HG02571 (cell line): Measurements from ENCODE around the gene PTPN3.
"Not testable (repeated sequence)": the region's sequence is repeated elsewhere in the genome, so short reads cannot be mapped to it uniquely, and the experiment has no call there.

Experiments used
- ATAC-seq: cut with Tn5 transposase; IDR thresholded peaks from one replicate; pipeline ENCODE4 v1.9.1; 2021; ENCODE audit warnings: mild to moderate bottlenecking, moderate library complexity; ENCODE audit not compliant: unreplicated experiment

PTPN3 gene

DNA sequence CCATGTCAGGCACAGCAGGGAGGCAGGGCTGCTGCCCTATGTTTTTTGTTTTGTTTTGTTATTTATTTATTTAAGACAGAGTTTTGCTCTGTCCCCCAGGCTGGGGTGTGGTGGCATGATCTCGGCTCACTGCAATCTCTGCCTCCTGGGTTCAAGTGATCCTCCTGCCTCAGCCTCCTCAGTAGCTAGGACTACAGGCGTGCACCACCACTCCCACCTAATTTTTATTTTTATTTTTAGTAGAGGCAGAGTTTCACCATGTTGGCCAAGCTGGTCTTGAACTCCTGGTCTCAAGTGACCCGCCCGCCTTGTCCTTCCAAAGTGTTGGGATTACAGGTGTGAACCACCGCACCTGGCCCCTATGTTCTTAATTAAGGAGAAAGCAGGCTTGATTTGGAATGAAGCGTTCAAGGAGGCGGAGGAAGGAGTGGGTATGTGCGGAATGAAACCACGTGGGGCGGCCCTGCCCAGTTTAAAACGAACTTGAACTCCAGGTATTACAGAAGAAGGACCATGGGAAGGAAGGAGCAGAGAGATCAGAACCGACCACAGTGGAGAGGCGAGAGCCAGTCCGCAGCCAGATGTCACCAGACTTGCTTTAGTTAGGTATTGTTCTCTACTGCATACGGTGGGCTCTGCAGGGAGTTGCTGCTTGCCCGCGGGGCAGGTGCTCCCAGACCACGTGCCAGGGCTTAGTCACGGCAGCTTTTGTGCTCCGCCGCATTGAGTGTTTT, 142.4 kb downstream of the PTPN3 start:
- no peak for ATAC-seq

DNA sequence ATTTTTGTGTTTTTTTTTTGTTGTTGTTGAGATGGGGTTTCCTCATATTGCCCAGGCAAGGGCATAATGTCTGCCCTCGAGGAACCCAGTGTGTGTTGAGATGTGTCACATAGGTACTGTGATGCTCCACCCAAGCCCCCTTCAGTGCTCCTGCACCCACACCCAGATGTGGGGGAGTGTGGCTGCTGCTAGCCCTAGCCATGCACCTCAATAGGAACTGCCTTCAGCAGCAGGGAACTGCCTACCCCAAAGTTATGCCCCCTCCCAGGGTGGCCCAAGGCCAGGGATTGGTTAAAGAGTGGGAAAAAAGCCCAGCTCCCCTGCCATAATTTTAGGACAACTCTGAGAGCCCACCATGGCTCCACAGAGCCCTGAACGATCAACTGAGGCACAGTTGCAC, 143.9 kb downstream of the PTPN3 start:
- ATAC-seq, result no peak

DNA sequence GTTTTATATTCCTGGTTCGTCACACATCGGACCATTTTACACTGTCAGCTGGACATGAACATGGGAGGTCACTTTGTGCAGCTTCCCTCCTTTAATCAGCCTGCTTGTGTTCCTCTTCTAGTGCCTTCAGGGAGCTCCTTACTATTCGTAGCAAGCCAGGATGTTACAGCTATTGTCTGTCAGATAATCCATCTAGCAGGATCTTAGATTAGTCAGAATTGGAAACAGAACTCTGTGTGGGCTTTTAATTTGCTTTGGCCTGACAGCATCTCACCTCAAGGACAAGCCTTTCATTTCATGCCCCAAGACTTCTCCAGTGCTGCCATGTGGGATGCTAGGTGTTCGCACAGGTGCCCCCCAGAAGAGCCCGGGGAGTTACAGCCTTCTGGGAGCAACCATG, 147.1 kb downstream of the PTPN3 start:
- ATAC-seq, result no peak

DNA sequence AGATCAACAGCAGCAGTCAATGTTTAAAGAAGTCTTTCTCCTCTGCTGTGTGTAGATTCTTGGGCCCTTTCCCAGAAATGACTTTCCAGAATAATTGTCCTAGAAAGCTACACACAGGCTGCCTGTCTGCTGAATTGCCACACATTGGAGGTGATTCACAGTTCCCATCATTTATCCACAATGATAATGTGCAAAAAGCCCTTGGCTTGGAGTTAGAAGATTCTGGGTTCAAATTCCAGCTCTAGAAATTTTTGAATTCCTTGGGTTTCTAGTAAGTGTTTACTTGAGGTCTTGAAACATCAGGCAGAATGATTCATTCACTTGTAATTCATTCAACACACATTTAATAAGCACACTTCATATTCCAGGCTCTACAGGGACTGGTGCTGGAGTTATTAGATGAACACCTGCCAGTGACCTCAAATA, 148.7 kb downstream of the PTPN3 start:
- no peak for ATAC-seq

DNA sequence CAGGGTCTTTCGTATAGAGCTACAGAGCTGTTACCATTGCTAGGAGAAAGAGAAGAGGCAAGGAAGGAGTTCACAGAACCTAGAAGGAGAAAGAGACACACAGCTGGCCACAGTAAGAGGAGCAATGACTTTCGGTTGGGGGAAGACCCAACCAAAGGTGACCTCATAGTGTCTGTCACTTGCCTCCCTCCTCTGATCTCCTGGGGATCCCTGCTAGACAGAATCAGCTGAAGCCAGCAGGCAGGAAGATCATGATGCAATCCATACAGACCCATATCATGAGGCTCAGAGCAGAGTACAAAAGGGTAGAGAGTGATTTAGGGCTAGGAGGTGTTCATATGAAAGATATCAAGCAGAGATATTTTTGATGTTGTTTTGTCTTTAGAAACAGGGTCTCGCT, 151.2 kb downstream of the PTPN3 start:
- no peak for ATAC-seq

DNA sequence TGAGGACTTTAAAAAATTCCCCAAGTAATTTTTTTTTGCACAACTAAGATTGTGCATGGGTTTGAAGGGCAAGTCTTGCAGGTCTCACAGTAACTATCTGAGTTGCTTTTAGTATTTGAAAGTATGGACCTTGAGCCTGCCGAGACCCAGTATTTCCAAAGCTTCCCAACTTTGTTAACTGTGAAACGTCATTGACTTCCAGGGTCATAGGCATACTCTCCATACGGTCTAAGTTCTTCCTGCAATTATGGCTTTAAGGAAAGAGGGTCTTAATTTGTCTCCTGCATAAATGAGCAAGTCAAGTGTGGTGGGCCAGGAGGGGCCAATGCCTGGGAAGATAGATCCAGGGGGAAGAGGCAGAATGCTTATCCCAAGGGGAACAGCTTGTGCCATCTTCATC, 153.2 kb downstream of the PTPN3 start:
- no peak for ATAC-seq

DNA sequence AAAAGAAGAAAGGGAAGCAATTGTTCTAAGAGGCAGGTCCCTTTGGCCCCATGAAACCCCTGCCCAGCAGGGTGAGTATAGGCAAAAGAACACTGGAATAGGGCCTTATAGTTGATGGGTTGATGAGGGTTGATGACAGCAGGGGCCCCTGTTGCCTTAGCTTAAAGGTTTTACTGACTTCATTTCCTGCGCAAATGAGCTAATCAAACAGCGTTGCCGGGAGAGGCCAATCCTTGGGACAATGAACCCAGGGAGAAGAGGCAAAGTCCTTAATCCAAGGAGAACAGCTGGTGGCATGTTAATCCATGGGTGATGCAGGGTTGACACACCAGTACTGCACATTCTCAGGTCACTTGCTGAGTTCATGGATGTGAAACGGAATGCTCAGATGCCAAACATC, 155.2 kb downstream of the PTPN3 start:
- no peak for ATAC-seq

DNA sequence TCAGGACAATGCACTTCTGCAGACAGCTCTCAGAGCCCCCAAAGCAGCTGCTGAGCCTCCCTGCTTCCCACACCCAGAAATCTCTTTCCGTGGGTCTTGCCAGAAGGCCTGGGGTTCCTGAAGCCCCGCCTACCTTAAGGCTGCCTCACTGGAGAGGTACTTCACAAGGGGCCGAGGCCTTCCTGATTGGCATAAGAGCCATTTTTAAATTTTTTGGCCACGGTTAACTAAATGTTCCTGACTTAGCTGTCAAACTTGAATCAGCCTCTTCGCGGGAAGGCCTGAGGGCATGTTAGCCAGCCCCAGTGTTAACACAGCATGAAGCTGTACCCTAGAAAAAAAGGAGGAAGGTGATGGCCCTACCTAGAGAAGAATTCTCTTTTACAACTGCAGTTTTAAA, 156.5 kb downstream of the PTPN3 start:
- ATAC-seq, result no peak

DNA sequence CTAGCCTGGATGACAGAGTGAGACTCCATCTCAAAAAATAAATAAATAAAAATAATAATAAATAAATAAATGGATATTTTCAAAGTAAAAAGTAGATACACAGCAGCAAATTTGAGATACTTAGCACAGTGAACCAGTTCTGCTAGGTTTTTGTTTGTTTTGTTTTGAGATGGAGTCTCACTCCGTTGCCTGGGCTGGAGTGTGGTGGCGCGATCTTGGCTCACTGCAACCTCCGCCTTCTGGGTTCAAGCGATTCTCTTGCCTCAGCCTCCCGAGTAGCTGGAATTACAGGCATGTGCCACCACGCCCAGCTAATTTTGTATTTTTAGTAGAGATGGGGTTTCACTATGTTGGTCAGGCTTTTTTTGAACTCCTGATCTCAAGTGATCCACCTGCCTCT, 157.1 kb downstream of the PTPN3 start:
- not testable (repeated sequence) for ATAC-seq

DNA sequence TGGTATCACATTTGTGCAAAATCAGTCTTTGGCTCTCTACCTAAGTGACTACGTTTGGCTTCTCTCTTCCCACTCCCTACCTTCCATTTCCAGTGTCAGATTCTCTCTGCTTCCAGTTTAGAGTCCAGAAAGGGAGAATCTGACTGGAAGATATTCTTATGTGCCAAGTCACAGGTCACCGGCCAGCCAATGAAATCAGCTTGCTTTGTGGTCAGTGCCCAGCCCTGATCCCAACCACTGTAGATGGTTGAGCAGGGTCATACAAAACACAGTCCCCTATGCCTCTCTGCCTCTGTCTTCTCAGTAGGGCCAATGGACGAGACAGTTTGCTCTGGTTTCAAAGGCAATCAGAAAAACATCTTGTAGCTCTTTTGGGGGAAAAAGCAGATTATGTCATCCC, 161.7 kb downstream of the PTPN3 start:
- ATAC-seq, result no peak

DNA sequence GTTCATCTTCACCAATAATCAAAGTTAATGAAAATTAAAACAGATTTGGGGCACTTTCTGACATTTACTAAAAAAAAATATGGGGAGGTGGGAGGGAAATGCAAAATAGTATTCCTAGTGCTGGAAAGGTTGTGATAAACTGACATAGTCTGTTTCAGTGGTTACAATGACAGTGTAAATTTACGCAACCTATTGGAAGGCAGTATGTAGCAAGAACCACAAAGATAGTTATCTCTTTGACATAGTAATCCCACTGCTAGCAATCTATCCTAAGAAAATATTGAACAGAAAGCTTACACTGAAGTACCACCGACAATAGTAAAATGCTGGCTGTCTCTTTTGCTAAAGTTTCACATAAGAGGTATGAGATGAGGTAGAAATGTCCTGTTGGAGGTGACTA, 162.2 kb downstream of the PTPN3 start:
- no peak for ATAC-seq

DNA sequence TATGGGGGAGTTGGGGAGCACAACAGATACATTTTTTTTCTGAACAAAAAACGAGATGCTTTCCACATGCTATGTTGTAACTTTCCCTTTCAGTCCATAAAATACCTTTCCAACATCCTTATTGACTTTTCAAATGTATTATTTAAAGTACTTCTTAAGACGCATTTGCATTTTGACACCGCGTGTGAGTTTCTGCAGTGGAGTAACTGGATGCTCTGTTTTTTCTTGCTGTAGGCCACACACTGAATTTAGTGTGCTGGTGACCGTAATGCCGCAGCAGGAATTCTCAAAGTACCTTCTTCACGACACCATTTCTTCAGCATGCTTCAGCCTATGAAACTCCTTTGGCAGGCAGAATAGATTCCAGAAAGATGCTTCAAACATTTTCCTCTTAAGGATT, 163.0 kb downstream of the PTPN3 start:
- no peak for ATAC-seq

DNA sequence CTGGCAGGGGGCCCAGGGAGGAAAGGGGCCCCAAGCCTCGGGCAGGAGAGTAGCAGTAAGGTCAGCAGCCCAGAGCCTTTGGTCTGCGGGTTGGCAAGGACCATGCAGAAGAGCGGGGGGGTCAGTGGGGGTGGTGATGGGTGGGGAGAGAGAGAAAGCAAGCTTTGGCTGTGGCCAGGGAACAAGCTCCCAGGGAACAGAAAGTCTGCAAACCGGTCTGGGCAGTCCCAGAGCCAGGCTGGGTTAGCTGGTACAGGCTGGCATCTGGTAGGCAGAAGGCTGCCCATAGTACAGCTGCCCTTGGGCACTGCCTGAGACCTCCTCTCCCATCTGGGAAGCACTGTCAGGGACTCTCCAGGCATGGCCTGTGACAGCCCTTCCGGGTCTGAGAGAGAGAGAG, 166.8 kb downstream of the PTPN3 start:
- ATAC-seq, result no peak

DNA sequence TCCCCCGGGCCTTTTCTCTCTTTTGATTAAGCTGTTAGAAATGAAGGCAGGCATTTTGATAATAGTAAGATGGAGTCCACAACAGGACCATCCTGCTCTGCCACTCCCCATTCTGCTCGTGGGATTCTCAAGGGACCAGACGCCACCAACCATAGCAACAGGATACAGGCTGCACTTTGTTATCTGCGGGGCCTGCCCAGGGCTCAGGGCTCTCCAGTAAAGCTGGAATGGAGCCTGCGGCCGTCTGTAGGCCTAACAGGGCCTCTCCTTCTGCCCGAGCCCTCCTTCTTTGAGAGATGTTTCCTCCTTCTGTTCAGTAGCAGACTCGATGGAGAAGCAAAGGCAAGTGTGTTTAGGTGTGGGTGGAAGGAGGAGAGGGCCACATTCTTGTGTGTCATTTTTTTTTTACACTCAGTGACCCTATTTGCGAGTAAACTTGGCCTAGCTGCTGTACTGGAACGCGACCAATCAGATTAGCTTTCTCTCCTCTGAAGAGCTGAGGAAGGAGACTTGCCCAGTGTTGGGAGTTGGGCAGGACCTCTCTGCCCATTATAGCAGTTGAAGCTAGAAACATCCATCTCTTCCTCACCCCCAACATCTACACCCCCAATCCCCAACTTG, 168.4 kb downstream of the PTPN3 start:
- ATAC-seq, result no peak

DNA sequence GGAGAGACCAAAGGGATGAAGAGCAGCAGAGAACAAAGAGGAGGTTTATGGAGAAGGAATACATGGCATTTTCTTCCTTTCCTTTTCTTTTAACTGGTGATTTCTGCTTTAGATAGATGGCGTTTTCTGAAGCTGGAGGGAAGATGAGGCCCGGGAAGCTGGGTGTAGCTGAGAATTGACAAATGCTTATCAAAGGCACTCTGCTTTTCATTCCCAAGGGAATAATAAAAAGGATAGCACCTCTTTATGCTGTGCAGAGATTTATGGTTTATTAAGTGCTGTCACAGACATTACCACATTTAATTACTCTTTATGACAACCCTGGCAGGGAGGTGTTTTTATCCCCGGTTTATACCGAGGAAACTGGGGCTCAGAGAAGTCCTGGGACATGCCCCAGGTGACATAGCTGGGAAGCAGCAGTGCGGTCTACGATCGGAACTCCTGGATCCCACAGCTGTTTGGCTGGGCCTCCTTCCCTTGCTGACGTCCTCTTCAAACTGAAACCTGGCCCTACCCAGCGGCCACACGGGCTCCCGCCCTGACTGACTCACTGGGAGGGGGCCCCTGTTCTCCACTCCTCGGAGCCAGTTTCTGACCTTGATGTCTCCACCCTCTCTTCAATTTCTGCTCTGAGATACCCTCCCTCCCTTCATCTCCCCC, 169.0 kb downstream of the PTPN3 start:
- no peak for ATAC-seq
